ENCODE measurements around the gene FAM237B. TPM values are rescaled to one million over a fixed set of nuclear protein-coding genes. Genes with fewer than 3 reads are reported as not detected.

Gene FAM237B
- total RNA-seq, 2 donors from 2014 or later: not detected

- DNase-seq: no peak
- intact Hi-C loops (cut with DNase I, micrococcal nuclease): no loop called here
- peak; percentile 57 for ATAC-seq
Measured at GRCh38 chr7:90303241-90303640, 17.9 kb downstream of the FAM237B start.

GRCh38 chr7:90298145-90299038 lies 22.7 kb downstream of the FAM237B start:
- no peak for DNase-seq
- intact Hi-C loops (cut with DNase I, micrococcal nuclease): no loop called here
- peak; percentile 85 for ATAC-seq

- DNase-seq (no peak), ATAC-seq (no peak)
- intact Hi-C loops (cut with DNase I, micrococcal nuclease): no loop called here
Measured at GRCh38 chr7:90290244-90291113, 30.6 kb downstream of the FAM237B start.

- ATAC-seq (no peak), DNase-seq (no peak)
- intact Hi-C loops (cut with DNase I, micrococcal nuclease): no loop called here
Measured at GRCh38 chr7:90288154-90288553, 33.0 kb downstream of the FAM237B start.

- intact Hi-C loops (cut with DNase I, micrococcal nuclease): no loop called here
- DNase-seq: no peak
- ATAC-seq: peak; percentile 92
Measured at GRCh38 chr7:90276033-90276728, 44.9 kb downstream of the FAM237B start.

- intact Hi-C loops (cut with DNase I, micrococcal nuclease): no loop called here
- no peak for ATAC-seq
- no peak for DNase-seq
Measured at GRCh38 chr7:90274161-90274560, 46.9 kb downstream of the FAM237B start.

GRCh38 chr7:90272242-90272641 lies 48.9 kb downstream of the FAM237B start:
- DNase-seq (no peak), ATAC-seq (no peak)
- intact Hi-C loops (cut with DNase I, micrococcal nuclease): no loop called here

- ATAC-seq (no peak), DNase-seq (no peak)
- intact Hi-C loops (cut with DNase I, micrococcal nuclease): no loop called here
Measured at GRCh38 chr7:90271753-90272152, 49.4 kb downstream of the FAM237B start.

- ATAC-seq (no peak), DNase-seq (no peak)
- intact Hi-C loops (cut with DNase I, micrococcal nuclease): no loop called here
Measured at GRCh38 chr7:90270431-90271178, 50.5 kb downstream of the FAM237B start.

GRCh38 chr7:90269163-90269562 lies 51.9 kb downstream of the FAM237B start:
- peak; percentile 19 for ATAC-seq
- no peak for DNase-seq
- intact Hi-C loops (cut with DNase I, micrococcal nuclease): no loop called here

GRCh38 chr7:90267263-90267858 lies 53.7 kb downstream of the FAM237B start:
- DNase-seq: no peak
- peak; percentile 42 for ATAC-seq
- intact Hi-C loops (cut with DNase I, micrococcal nuclease): no loop called here

GRCh38 chr7:90266808-90267207 lies 54.3 kb downstream of the FAM237B start:
- no peak for ATAC-seq
- no peak for DNase-seq
- intact Hi-C loops (cut with DNase I, micrococcal nuclease): no loop called here

Other genes starting within 250 kb of the FAM237B start
- 10 to 100 TPM; 16.8 to 29.1 TPM for gene STEAP1, start 166.8 kb downstream of the FAM237B start, total RNA-seq
- 10 to 100 TPM; 16.2 to 25.2 TPM for gene STEAP2, start 109.6 kb downstream of the FAM237B start, total RNA-seq
- gene CFAP69, start 76.1 kb downstream of the FAM237B start, total RNA-seq: 1 to 10 TPM; 3.5 to 5.9 TPM
- gene GTPBP10, start 25.4 kb upstream of the FAM237B start, total RNA-seq: 10 to 100 TPM; 16.2 to 21.2 TPM
- 10 to 100 TPM; 68.2 to 71.1 TPM for gene CLDN12, start 82.2 kb upstream of the FAM237B start, total RNA-seq
- not detected for gene PTTG1IP2, start 148.3 kb upstream of the FAM237B start, total RNA-seq

Data from left colon (tissue), 2 donors.